A549 (cell line): ENCODE results near the gene TMTC2.

Experiments used
- CEBPB ChIP-seq, 2 experiments: fragments of >200 bp in 1 of 2; sonication (Bioruptor Twin) in 1 of 2; formaldehyde crosslinking in 1 of 2; IDR thresholded peaks; 2 replicates each; pipeline ENCODE4 v1.6.1; 2012 to 2016
- CTCF ChIP-seq: fragments of >200 bp; sonication (Bioruptor Twin); formaldehyde crosslinking; IDR thresholded peaks from 3 replicates; pipeline ENCODE4 v1.5.1; 2016
- ELK1 ChIP-seq: fragments of 150-350 bp; IDR thresholded peaks from 2 replicates; pipeline ENCODE4 v1.6.1; 2014; ENCODE audit warnings: low read depth, mild to moderate bottlenecking, low read length
- POLR2A ChIP-seq: IDR thresholded peaks from 2 replicates; pipeline ENCODE4 v1.6.1; 2012; ENCODE audit warnings: mild to moderate bottlenecking, low read length
- SMC3 ChIP-seq: fragments of >200 bp; sonication (Bioruptor Twin); formaldehyde crosslinking; IDR thresholded peaks from 3 replicates; pipeline ENCODE4 v1.6.1; 2018; ENCODE audit warnings: inconsistent platforms
- SREBF2 ChIP-seq: fragments of 450-650 bp; IDR thresholded peaks from 2 replicates; pipeline ENCODE4 v1.6.1; 2014; ENCODE audit warnings: mild to moderate bottlenecking, moderate library complexity

DNA sequence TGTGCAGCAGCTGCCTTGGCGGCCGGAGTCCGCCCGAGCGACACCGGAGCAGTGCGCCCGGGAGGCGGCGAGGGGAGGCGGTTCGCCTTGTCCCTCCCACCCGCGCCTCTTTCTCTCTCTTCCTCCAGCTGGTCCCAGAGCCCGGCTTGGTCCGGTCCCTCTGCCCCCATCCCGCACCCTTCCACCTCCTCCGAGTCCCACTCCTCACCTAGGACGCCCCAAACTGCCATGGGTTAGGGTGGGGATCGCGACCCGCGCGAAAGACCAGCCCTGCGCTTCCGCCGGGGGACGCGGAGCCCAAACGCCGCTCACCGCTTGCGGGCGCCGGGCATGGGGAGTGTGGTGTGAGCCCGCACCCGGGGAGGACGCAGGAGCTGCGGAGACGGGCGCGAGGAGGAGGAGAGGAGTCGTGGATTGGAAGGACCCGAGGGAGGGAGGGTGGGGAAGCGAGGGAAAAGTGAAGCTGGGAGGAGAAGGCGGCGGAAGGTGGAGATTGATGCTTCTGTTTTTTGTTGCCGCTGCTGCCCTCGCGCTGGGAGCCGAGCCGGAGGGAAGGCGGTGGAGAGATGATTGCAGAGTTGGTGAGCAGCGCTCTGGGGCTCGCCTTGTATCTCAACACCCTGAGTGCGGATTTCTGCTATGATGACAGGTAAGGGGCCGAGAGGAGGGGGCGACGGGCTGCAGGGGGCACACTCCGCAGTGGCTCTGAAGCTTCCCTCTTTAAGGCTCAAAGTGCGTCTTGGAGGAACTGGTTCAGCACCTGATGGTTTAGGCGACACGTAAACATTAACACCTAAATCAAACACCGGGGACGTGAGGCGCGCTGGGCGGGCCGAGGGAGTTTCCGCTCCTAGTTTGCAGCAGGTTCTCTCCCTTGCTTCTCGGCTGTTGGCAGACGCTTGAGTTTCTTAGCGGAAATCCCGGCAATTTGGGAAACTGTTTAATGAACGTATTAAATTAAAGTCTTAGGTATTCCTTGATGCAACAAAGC is 610 bp downstream of the TMTC2 start:
- no peak for TF ChIP-seq CEBPB (IDR thresholded peaks at IDR 0.05)
- no peak for TF ChIP-seq CTCF
- TF ChIP-seq SMC3: no peak
- TF ChIP-seq ELK1: no peak
- TF ChIP-seq SREBF2: no peak
- TF ChIP-seq POLR2A: no peak
